Right ventricle myocardium superior (tissue), 1 donor: ENCODE measurements around the gene UNC13D. TPM values are rescaled to one million over a fixed set of nuclear protein-coding genes. Genes with fewer than 3 reads are reported as not detected.
"Not testable (repeated sequence)": the region's sequence is repeated elsewhere in the genome, so short reads cannot be mapped to it uniquely, and the experiment has no call there.

ENCODE experiments used
- ATAC-seq: fragments of 200-7000 bp; cut with Tn5 transposase; one replicate; pipeline ENCODE4 v1.9.1; 2020; ENCODE audit warnings: mild to moderate bottlenecking; ENCODE audit not compliant: poor library complexity
- DNase-seq: peaks from one replicate; pipeline ENCODE4 v3.0.0-alpha.2; 2020
- intact Hi-C: fragments of 100-400 bp; cut with DNase I; formaldehyde crosslinking; loops from one replicate; pipeline ENCODE4 v1.11.2; 2022
- total RNA-seq: library from RNA; stranded (reverse); fragmentation: NEBNext Ultra II Directional; extraction: Animal tissue kit (Norgen Biotek cat#: 25700); gene quantifications from one replicate; pipeline ENCODE4 v1.2.1, GENCODE V29; 2021
- donor health status: DM: no; HTN: yes; CAD: no; lungs with severe emphysema.

Gene UNC13D
- total RNA-seq, 1 donor from 2014 or later = 10.6 TPM

DNA sequence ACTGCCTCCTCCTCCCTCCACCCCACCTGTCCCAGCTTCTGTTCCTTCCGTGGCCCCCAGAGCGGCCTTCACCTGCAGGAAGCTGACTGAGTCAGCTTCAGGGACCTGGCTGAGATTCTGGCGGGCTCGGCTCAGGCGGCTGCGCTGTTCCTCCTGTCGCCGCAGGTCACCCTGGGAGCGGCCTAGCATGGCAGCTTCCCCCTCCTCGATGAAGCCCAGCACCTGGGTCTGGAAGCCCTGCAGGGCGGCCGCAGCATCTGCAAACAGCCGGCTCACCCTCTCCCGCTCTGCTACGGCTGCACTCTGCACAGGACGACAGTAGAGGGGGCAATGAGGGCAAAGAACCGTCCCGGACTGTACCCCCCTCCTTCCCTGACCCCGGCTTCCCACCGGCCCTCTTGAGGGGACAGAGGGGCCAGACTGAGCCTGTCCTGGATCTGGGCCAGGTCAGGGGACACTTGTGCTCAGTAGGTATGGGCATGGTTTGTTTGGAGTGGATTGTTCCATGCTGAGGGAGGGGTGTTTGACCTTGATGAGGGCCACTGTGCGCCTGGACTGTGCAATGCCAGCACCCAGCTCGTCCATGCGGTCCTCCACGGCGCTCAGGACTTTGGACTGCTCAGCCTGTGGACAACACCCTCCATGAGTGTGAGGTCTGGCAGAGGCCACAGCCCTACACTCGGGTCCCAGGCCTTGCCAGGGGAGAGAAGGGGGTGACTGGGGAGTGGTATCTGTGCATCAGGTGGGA lies 32.2 kb upstream of the UNC13D start:
- intact Hi-C loops = no loop called here
- DNase-seq = peak; percentile 72
- ATAC-seq = peak; percentile 1

DNA sequence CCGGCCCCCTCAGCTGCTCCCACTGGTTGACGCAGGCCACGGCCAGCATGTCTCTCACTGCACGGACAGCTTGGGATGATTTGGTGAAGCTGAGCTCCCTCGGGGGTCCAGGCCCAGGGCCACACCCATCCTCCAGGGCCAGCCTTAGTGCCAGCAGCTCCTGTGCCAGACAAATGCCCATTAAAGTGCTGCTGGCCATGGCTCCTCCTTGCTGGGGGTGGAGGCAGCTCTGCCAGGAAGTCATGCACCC lies 31.7 kb upstream of the UNC13D start:
- DNase-seq = no peak
- intact Hi-C loops = no loop called here
- no peak for ATAC-seq

DNA sequence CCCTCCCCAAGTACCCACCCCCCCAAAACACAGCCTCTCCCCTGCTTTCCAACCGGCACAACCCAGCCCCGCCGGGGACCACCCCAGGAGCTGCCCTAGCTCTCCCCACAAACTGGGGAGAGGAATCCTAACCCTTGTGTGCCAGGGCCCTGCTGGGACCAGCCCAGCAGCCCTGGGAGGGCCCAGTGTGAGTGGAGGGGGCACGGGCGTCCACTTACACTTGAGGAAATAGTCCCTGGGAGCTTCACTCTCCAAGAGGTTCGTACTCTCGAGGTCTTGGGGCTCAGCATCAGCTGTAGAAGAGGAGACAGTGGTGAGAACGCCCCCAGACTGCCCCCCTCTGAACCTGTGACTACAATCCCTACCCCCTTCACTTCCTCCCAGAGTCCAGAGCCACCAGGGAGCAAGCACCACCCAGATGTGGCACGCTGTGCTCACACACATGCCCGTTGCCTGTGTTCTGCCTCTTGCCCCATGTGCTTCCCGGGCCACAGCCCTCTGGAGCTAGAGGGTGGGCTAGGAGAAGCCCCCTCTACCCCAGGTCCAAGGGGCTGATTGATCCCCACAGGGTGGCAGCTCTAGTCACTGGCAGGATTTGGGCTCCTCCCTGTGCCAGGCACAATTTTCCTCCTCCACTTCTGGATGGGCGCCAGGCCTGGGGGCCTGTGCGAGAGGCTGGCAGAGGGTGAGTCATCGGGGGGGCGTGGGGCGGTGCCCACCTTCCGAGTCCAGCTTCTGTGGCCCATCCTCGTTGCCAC lies 31.2 kb upstream of the UNC13D start:
- peak; percentile 65 for DNase-seq
- intact Hi-C loops = no loop called here
- ATAC-seq = no peak

DNA sequence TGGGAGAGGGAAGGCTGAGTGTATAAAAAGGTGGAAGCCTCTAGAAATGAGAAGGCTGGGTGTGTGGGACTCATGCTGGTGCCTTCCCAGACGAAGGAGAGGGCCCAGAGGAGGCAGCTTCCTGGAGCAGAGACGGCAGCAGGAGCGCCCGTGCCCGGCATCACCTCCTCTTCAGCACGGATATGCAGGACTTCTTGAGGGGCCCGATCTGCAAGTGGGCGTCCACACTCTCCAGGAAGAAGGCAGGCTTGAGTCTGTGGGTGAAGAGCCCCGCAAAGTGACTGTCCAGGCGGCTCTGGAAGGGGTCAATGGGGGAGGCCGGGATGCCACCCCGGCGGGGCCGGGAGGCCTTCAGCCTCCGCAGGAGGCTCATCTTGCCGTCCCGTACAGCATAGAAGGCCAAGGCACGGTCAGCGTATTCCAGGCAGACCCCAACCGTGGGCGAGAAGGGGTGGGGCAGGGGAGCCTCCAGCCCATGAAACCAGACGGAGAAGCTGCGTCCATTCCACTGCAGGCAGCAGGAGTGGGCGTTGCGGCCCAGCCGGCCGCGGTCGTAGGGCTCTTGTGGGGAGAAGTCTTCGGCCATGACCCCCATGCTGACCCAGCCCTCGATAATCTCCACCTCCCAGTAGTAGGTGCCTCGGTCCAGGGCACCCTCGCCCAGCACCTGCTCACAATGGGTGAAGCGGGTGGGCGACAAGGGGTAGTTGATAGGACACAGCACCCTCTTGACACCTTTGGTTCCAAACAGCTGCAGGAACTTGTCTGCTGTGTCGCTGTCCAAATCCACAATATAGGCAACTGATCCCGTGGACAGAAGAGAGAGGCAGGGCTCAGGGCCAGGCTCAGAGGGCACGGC lies 30.3 kb upstream of the UNC13D start:
- DNase-seq = no peak
- intact Hi-C loops = no loop called here
- no peak for ATAC-seq

DNA sequence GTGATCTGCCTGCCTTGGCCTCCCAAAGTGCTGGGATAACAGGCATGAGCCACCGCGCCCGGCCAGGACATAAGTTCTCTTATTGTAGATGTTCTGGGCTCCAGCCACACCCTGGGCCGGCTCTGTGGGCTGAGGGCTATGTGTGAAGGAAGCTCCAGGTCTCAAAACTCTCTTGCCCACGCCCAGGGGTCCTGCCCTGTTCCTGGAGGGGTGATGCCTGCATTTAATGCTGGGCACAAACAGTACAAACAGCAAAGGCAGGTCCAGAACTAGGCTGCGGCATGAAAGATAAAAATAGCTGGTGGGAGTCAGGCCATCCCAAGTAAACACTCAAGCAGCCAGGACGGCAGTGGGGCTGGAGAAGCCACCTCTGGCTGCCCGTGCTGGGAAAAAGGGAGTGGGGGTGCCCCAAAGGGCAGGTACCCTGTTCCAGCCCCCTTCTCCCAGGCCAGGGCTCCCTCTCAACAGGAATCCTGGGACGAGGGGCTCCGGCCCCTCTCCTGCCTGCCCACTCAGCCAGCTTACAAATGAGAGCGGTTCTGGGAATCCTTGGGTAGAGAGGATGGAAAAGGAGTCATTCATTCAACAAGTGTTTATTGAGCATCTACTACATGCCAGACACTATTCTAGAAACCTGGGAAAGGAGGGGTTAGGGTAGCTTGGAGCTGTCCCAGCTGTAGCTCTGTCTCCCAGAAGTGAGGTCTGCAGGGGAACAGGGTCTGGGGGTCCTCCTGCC lies 29.6 kb upstream of the UNC13D start:
- ATAC-seq (no peak), DNase-seq (no peak)
- intact Hi-C loops = no loop called here

DNA sequence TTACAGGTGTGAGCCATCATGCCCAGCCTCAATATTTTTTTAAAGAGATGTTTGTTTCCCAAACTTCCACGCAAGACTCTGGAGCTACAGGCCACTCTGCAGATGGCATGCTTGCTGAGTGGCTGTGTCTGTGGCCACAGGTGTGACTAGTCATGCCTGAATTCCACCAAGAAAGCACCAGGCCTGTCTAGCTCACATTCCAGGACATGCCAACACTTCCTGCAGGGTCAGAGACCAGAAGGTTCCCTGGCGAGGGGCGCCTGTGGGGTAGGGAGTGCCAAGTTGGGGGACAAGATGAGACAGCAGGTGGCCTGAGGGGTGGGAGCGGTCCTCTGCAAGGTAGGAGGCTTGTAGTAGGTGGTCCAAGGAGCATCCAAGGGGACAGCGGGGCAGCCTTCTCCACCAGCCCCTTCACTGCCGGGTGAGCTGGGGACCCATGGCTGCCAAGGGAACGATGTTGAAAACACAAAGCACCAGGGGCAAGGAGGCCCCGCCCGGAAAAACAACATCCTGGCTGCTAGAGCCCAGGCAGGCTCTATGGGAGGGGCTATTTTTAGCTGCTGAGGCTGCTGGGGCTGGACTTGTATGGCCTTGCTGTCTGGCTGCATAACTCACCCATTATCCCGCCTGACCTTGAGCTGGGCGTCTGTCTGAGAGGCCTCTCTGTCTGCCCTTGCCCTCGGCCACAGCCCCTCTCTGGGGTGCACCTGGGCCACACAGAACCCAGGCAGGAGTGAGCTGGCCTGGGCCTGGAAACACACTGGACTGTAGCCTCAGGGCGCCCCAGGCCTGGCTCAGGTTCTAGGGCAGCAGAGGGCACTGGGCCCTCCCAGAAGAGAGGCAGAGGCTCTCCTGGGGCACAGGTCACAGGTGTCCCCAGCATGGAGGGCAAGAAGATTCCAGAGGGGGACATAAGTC lies 28.5 kb upstream of the UNC13D start:
- intact Hi-C loops = no loop called here
- ATAC-seq (peak; percentile 54), DNase-seq (peak; percentile 89)

DNA sequence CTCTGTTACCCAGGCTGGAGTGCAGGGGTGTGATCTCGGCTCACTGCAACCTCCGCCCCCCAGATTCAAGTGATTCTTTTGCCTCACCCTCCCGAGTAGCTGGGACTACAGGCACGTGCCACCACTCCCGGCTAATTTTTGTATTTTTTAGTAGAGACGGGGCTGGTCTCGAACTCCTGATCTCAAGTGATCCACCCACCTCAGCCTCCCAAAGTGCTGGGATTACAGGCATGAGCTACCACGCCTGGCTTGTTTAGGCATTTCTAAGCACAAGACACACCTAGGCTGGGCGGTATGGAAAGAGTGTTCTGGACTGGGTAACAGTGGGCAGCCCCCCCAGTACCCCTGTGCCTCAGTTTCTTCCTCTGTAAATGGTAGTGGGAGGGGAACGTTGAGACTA lies 26.0 kb upstream of the UNC13D start:
- intact Hi-C loops, DNase-seq, ATAC-seq: not testable (repeated sequence)

DNA sequence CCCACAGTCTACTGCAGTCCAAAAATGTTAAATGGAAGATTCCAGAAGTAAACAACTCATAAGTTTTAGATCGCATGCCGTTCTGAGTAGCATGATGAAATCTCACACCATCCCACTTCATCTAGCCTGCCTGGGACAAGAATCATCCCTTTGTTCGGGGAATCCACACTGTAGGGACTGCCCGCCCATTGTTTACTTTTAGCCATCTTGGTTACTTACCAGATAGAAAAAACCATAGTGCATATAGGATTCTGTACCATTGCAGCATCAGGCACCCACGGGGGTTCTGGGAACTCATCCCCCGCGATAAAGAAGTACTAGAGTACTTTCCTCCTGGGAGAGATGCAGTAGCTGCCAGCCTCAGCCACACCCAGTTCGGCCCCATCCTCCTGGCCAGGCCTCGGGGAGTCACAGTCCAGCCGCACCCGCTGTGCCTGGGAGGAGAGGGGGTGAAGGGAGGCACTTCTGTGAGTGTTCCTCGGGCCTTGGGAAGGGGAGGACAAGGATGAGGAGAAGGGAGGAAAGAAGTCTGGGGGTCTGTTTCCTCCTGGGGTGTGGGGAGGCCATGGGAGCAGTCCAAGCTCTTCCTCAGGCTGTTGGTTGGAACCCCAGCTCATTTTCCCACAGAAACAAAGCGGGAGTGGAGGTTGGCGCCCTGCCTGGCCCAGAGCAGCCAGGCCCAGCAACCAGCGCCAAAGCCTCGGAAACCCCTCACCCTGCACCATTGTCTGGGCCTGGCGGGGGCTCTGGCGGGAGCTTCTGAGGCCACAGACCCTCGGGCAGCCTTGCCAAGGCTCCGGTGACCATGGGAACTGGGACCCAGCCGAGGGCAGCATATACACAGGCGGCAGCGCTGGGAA lies 25.3 kb upstream of the UNC13D start:
- intact Hi-C loops = no loop called here
- DNase-seq = peak; percentile 84
- peak; percentile 50 for ATAC-seq

DNA sequence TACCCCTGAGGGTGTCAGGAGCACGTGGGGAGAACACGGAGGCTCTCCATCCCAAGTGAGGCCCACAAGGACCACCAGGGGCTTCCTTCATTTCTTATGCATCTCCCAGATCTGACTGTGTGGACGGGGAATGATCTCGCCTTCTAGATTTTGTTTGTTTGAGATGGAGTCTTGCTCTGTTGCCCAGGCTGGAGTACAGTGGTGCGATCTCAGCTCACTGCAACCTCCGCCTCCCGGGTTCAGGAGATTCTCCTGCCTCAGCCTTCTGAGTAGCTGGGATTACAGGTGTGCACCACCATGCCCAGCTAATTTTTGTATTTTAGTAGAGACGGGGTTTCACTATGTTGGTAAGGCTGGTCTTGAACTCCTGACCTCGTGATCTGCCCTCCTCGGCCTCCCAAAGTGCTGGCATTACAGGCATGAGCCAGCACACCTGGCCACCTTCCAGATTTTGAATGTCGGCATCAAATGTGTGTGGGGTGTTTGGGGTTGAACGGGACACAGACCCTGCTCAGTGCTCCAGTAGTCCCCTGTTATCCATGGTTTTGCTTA lies 24.6 kb upstream of the UNC13D start:
- intact Hi-C loops, ATAC-seq, DNase-seq: not testable (repeated sequence)

DNA sequence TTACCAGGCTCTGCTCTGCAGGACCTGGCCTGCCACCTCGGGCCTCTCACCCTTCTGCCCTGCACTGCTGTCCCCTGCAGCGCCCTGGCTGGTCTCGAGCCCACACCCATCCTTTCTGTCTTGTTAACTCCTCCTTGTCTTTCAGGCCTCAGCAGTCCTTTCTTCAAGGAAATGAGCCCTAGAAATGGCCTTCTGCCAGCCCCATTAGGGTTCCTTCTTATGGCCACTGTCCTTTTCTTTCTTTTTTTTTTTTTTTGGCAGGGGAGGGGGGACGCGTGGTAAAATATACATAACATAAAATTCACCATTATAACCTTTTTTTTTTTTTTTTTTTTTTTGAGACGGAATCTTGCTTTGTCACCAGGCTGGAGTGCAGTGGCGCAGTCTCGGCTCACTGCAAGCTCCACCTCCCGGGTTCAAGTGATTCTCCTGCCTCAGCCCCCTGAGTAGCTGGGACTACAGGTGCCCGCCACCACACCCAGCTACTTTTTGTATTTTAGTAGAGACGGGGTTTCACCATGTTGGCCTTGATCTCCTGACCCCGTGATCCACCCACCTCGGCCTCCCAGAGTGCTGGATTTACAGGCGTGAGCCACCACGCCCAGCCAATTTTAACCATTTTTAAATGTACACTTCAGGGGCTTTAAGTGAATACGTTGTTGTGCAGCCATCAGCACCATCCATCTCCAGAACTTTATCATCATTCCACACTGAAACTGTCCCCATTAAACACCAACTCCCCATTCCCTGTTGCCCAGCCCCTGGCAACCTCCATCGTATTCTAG lies 21.4 kb upstream of the UNC13D start:
- intact Hi-C loops, ATAC-seq, DNase-seq: not testable (repeated sequence)

DNA sequence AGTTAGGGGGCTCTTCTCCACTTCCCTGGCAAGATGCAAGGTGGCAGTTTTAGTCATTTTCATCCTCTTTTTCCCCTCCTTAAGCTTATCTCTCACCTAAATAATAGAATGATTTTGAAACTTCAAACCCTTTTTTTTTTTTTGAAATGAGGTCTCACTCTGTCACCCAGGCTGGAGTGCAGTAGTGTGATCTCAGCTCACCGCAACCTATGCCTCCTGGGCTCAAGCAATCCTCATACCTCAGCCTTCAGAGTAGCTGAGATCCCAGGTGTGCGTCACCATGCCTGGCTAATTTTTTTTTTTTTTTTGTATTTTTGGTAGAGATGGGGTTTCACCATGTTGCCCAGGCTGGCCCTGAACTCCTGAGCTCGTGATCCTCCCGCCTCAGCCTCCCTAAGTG lies 20.7 kb upstream of the UNC13D start:
- DNase-seq, ATAC-seq, intact Hi-C loops: not testable (repeated sequence)

DNA sequence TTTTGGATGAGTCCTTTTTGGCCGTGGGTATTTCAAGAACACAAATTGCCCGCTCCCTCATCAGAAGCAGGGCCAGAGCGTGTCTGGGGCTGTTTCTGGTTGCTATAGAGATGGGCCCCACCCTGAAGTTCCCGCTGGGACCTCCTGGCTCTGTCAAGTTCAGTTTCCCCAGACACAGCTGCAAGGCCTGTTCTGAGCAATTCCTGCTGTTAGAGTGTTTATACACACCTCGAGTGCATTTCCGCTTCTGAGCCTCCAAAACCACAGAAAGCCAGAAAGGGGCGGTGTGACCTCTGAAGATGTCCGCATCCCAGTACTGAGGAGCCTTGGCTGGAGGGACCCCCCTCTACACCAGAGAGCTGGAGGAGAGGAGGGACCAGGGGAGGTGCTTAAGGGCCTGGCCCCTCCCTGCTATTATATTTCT lies 20.3 kb upstream of the UNC13D start:
- intact Hi-C loops = no loop called here
- ATAC-seq (peak; percentile 83), DNase-seq (peak; percentile 83)

DNA sequence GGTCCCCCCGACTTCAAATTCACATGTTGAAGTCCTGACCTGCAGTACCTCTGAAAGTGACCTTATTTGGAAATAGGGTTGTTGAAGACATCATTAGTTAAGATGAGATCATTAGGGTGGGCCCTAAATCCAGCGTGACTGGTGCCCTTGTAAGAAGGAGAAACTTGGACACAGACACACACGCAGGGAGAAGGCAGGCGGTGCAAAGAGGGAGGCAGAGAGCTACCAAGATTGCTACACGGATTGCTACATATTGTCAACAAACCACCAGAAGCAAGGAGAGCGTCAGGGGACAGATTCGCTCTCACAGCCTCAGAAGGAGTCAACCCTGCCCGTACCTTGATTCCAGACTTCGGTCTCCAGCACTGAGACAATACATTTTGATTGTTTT lies 17.7 kb upstream of the UNC13D start:
- ATAC-seq (peak; percentile 20), DNase-seq (no peak)
- intact Hi-C loops = no loop called here

DNA sequence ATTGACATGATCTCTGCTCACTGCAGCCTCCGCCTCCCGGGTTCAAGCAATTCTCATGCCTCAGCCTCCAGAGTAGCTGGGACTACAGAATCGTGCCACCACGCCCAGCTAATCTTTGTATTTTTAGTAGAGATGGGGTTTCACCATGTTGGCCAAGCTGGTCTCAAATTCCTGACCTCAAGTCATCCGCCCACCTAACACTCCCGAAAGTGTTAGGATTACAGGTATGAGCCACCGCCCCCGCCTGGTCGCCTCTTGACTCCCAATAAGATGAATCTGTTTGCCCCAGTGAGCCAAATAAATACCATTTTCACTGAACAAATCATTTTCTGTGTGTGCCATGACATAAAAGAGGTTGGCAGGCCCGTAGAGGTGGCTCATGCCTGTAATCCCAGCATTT lies 15.2 kb upstream of the UNC13D start:
- intact Hi-C loops, ATAC-seq, DNase-seq: not testable (repeated sequence)

DNA sequence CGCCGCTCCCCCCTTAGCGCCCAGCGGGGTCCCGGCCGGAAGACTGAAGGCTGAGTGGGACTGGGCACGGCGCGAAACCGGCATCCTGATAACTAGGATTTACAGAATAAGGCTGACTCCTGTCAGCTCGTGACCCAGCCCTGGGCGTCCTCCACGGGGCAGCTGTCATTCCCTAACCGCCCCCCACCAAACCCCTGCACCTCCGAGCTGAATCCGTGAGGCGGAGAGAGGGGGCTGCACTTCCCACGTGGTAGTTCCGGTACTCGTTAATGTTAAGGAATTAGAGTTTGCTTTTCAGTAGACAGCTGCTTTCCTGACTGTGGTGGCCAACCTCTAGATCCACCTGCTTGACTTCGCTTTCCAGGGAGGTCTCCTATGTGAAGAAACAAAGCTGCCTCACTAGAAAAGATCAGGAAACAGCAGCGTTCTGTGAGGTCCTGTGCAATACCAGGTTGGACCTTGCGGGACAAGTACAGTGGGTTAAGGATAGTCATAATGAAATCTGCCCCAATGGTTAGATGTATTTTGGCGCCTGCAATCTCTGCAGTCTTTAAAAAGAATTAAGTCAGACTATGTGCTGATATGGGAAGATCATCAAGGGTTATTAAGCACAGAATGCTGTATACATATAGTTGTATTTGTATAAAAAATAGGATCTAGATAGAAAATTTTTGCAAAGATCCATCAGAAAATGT lies 12.0 kb upstream of the UNC13D start:
- ATAC-seq (peak; percentile 63), DNase-seq (no peak)
- intact Hi-C loops = no loop called here
